GM18502 (cell line): Measurements from ENCODE around the gene ST6GALNAC1.

Experiments used
- ATAC-seq: cut with Tn5 transposase; IDR thresholded peaks from one replicate; pipeline ENCODE4 v1.9.1; 2021; ENCODE audit warnings: mild to moderate bottlenecking; ENCODE audit not compliant: unreplicated experiment, poor library complexity

The ST6GALNAC1 gene

DNA sequence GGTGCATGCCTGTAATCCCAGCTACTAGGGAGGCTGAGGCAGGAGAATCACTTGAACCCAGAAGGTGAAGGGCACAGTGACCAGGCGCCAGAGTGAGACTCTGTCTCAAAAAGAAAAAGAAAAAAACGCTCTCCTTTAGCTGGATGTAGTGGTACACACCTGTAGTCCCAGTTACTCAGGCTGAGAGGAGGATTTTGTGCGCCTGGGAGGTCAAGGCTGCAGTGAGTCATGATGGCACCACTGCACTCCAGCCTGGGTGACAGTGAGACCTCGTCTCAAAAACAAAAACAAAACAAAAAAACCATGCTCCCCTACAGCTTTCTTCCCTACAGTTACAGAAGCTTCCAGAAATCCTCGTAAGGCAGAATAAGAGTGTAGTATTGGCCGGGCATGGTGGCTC is 33.1 kb upstream of the ST6GALNAC1 start:
- ATAC-seq, result no peak

- no peak for ATAC-seq
Measured at GRCh38 chr17:76675648-76676047, 32.1 kb upstream of the ST6GALNAC1 start.

GRCh38 chr17:76674600-76674999 is 31.0 kb upstream of the ST6GALNAC1 start:
- no peak for ATAC-seq

- no peak for ATAC-seq
Measured at GRCh38 chr17:76673729-76674128, 30.2 kb upstream of the ST6GALNAC1 start.

GRCh38 chr17:76672892-76673291 is 29.3 kb upstream of the ST6GALNAC1 start:
- ATAC-seq, result no peak

- ATAC-seq, result no peak
Measured at GRCh38 chr17:76672270-76672851, 28.8 kb upstream of the ST6GALNAC1 start.

GRCh38 chr17:76671912-76672262 is 28.3 kb upstream of the ST6GALNAC1 start:
- no peak for ATAC-seq

DNA sequence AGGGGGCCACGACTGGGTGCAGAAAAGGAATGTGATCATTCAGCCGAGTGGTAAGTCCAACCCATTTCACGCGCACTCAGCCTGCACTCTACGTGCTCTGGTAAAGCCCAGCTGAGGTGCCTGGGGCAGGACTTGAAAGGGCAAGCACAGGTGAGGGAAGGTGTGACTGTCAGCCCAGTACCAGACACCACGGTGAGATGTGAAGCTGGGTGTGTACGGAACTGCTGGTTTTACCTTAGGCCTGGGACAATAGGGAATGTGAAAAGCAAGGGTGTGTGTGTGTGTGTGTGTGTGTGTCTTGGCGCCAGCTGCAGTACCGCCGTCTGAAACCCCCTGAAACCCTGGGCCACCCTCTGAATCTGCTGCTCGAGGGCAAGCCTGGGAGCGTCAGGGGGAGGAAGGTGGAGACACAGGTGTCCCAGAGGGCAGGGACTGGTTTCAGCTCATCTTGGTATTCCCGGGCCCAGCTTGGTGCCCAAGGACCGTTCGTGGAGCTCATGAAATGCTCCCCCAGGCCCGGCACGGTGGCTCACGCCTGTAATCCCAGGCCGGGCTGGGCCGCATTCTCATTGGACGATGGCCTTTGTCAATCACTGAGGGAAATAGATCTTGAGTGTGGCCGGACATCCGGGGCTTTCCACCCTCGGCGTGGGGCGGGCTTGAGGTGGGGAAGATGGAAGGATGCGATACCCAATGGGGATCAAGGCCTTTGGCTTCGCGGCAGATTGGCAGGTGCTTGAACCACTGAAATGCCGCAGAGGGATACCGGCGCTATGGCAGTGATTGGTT is 27.8 kb upstream of the ST6GALNAC1 start:
- peak; percentile 97 for ATAC-seq

GRCh38 chr17:76670718-76671122 is 27.2 kb upstream of the ST6GALNAC1 start:
- no peak for ATAC-seq

DNA sequence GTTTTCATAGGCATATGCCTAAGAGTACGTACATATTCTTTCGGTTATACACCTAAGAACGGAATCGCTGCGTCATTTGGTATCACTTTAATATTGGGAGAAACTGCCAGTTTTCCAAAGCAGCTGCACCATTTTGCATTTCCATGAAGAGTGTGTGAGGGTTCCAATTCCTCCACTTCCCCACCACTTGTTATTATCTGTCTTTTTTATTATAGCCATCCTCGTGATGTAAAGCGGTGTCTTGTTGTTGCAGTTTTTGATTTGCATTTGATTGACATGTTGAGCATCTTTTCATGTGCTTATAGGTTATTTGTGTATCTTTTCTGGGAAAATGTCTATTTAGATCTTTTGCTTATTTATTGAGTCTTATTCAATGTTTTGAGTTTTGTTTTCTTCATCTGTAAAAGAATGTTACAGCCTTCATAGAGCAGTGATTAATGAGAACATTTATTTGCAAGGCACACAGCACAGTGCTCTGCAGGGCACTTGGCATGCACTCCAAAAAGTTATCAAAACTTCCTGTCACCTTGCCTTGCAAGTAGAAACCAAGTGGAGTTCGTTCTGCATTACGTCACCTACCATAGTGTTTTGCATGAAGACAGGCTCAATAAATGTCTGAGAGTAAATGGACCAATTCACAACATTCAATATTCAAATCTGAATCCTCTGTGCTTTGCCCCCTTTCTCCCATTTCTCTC is 26.6 kb upstream of the ST6GALNAC1 start:
- ATAC-seq, result no peak

DNA sequence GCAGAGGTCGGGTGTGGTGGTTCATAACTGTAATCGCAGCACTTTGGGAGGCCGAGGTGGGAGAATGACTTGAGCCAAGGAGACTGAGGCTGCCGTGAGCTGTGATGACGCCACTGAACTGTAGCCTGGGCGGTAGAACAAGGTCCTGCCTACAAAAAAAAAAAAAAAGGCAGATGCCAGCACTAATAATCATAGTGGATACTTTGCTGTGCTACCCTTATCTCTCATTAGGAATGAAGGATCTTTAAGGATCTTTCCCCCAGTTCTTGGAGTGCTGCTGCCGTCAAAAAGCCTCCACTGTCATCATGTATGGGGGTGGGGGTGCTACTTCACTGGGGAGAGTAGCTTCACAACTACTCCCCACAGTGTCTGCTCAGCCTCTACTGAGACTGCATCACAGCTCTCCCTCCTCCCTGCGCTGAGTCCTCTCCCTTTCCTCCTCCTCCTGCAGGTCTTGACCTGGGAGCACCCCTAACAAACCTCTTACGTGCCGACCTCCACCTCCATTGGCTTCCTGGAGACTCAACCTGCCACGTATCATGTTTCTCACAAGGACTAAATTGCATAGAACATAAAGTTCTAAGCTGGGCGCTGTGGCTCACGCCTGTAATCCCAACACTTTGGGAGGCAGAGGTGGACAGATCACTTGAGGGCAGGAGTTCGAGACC is 24.4 kb upstream of the ST6GALNAC1 start:
- ATAC-seq, result no peak

GRCh38 chr17:76667491-76667755 is 23.9 kb upstream of the ST6GALNAC1 start:
- ATAC-seq, result no peak

- ATAC-seq, result no peak
Measured at GRCh38 chr17:76660656-76661042, 17.1 kb upstream of the ST6GALNAC1 start.

- no peak for ATAC-seq
Measured at GRCh38 chr17:76659928-76660655, 16.5 kb upstream of the ST6GALNAC1 start.

DNA sequence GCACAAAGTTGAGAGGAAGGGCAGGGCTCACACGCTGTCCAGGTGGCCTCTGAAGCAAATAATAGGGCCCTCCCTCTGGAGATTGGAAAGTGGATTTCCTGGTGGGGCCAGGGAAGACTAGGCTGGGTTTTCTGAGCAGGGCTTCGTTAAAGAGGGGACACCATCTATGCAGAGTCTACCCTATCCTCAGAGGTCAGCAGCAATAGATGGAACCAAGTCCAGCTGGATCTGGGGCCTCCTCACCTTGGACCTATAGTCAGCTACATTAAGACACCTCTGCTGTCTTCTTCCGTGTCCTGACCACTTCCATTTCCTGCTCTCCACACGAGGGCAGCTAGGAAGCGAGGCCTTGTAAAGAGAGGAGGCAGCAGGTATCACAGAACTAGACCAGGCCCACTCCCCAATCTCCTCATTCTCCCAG is 14.7 kb upstream of the ST6GALNAC1 start:
- ATAC-seq, result no peak

- no peak for ATAC-seq
Measured at GRCh38 chr17:76657505-76658241, 14.1 kb upstream of the ST6GALNAC1 start.

DNA sequence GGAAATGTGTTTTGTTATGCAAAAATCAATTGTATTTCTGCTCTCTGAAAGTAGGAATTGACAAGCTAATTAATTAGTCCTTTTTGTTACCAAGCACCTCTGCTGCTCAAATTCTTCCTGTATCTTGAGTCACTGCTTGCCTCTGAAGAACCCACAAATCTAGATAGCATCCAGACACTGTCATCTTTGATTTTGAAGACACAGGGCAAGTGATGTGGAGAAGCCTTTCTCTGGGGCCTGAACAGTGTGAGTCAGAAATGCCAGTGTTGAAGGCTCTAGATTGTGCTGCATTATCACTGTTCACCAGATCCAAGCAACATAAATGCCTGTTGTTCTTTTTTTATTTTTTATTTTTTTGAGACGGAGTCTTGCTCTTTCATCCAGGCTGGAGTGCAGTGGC is 10.9 kb upstream of the ST6GALNAC1 start:
- no peak for ATAC-seq

GRCh38 chr17:76650504-76650903 is 6.9 kb upstream of the ST6GALNAC1 start:
- no peak for ATAC-seq

GRCh38 chr17:76646712-76647111 is 3.2 kb upstream of the ST6GALNAC1 start:
- ATAC-seq, result no peak

DNA sequence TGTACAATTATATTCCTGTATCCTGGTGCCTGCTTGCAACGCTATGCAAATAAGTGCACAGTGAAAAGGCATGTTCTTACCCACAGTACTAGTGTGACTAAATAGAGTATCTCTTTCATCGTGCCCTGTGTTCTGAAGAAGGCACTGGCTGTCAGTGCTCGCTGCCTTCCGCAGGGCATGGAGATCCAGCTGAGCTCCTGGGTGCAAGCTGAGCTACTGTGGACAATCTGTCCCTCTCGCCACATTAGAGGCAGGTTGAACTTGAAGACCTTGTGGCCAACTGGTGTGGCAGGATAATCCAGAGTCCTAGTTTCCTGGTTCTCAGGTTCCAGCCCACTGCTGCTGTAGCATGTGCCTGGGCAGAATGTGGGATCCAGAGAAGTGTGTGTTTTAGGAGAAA is 1.9 kb upstream of the ST6GALNAC1 start:
- no peak for ATAC-seq
